Activated T-helper 2 cell treated with anti-CD3 and anti-CD28 coated beads, Interferon-gamma antibody, Interleukin-2, Interleukin-4, amounts not matched to agents 10 μg/mL and 5 μg/mL and 100 μg/mL, durations not matched to agents 14 hours and 24 hours and 36 hours (primary cell): ENCODE data around the gene PTPRN2. TPM values are rescaled to one million over a fixed set of nuclear protein-coding genes. Genes with fewer than 3 reads are reported as not detected.
"Not testable (repeated sequence)": the region's sequence is repeated elsewhere in the genome, so short reads cannot be mapped to it uniquely, and the experiment has no call there.

Source experiments
- DNase-seq: peaks from one replicate; pipeline ENCODE4 v3.0.0; 2021; ENCODE audit warnings: low spot score
- H3K27ac Mint-ChIP-seq: one replicate; pipeline ENCODE4 v1.8.0; 2021; ENCODE audit warnings: mixed read lengths
- H3K27me3 Mint-ChIP-seq: one replicate; pipeline ENCODE4 v1.8.0; 2021; ENCODE audit warnings: low read depth, mixed read lengths
- H3K36me3 Mint-ChIP-seq: one replicate; pipeline ENCODE4 v1.8.0; 2021; ENCODE audit warnings: low read depth, mixed read lengths
- H3K4me1 Mint-ChIP-seq: one replicate; pipeline ENCODE4 v1.8.0; 2021; ENCODE audit warnings: low read depth, mixed read lengths
- H3K4me3 Mint-ChIP-seq: one replicate; pipeline ENCODE4 v1.8.0; 2021; ENCODE audit warnings: low read depth, mild to moderate bottlenecking, moderate library complexity, mixed read lengths
- H3K9me3 Mint-ChIP-seq: one replicate; pipeline ENCODE4 v1.8.0; 2021; ENCODE audit warnings: mixed read lengths
- intact Hi-C: fragments of 100-400 bp; cut with micrococcal nuclease; formaldehyde crosslinking; loops from one replicate; pipeline ENCODE4 v1.15.1; 2023
- total RNA-seq: library from RNA; stranded (reverse); gene quantifications from 2 replicates; pipeline ENCODE4 v1.2.3, GENCODE V29; 2022

The PTPRN2 gene
- total RNA-seq, 1 donor from 2014 or later: 1.3 TPM

- Mint-ChIP-seq H3K4me3 (no peak overlapping the region), H3K9me3 (no peaks in the 10 kb centered on the region), H3K4me1 (peaks cover 4% of the 10 kb centered on the region), H3K27ac (no peak overlapping the region), H3K27me3 (no peaks in the 10 kb centered on the region), H3K36me3 (no peaks in the 10 kb centered on the region)
- no peak for DNase-seq
- intact Hi-C loops: no loop called here
These were observed 115.0 kb downstream of the PTPRN2 start for GRCh38 chr7:158472596-158472995.

DNA sequence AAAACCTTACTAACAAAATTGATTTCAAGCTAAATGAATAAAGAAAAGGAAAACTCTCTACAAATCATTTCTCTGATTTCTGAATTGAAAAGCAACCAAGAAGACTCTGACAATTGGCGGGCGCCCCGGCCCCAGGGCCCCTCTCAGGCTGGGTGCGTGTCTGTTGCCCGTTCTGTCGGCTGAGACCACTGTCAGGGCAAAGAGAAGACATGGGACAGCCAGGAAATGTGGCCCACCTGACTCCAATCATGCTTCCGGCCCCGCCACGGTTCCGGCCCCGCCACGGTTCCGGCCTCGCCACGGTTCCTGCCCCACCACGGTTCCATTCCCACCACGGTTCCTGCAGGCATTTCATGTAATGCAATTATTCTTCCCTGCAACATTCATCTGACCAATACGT, 115.9 kb downstream of the PTPRN2 start:
- Mint-ChIP-seq H3K9me3 (no peaks in the 10 kb centered on the region), H3K27me3 (no peaks in the 10 kb centered on the region), H3K4me1 (peaks cover 4% of the 10 kb centered on the region), H3K36me3 (no peaks in the 10 kb centered on the region), H3K27ac (no peak overlapping the region), H3K4me3 (no peak overlapping the region)
- intact Hi-C loops: no loop called here
- no peak for DNase-seq

GRCh38 chr7:158470336-158470735, 117.3 kb downstream of the PTPRN2 start:
- no peak for DNase-seq
- Mint-ChIP-seq H3K4me1 (peaks cover 4% of the 10 kb centered on the region), H3K27me3 (no peaks in the 10 kb centered on the region), H3K27ac (no peak overlapping the region), H3K4me3 (no peak overlapping the region), H3K36me3 (no peaks in the 10 kb centered on the region), H3K9me3 (no peaks in the 10 kb centered on the region)
- intact Hi-C loops: no loop called here

- Mint-ChIP-seq H3K4me1 (peaks cover 4% of the 10 kb centered on the region), H3K9me3 (no peaks in the 10 kb centered on the region)
These were observed 118.1 kb downstream of the PTPRN2 start for GRCh38 chr7:158469396-158470051.

GRCh38 chr7:158468700-158469296, 118.8 kb downstream of the PTPRN2 start:
- intact Hi-C loops: no loop called here
- Mint-ChIP-seq H3K4me3 (no peak overlapping the region), H3K27me3 (no peaks in the 10 kb centered on the region), H3K4me1 (peaks cover 4% of the 10 kb centered on the region), H3K36me3 (no peaks in the 10 kb centered on the region), H3K27ac (no peak overlapping the region), H3K9me3 (no peaks in the 10 kb centered on the region)
- no peak for DNase-seq

More at GRCh38 chr7:158469396-158470051, 118.1 kb downstream of the PTPRN2 start:
- no peak overlapping the region for H3K27ac Mint-ChIP-seq
- intact Hi-C loops: no loop called here
- DNase-seq: no peak
- no peaks in the 10 kb centered on the region for H3K36me3 Mint-ChIP-seq
- no peak overlapping the region for H3K4me3 Mint-ChIP-seq
- no peaks in the 10 kb centered on the region for H3K27me3 Mint-ChIP-seq

GRCh38 chr7:158468181-158468580, 119.4 kb downstream of the PTPRN2 start:
- no peak for DNase-seq
- no peaks in the 10 kb centered on the region for H3K27me3 Mint-ChIP-seq
- no peak overlapping the region for H3K27ac Mint-ChIP-seq
- H3K4me3 Mint-ChIP-seq: no peak overlapping the region
- peaks cover 2% of the 10 kb centered on the region for H3K4me1 Mint-ChIP-seq
- intact Hi-C loops: no loop called here
- peaks cover 4% of the 10 kb centered on the region for H3K9me3 Mint-ChIP-seq
- no peaks in the 10 kb centered on the region for H3K36me3 Mint-ChIP-seq

DNA sequence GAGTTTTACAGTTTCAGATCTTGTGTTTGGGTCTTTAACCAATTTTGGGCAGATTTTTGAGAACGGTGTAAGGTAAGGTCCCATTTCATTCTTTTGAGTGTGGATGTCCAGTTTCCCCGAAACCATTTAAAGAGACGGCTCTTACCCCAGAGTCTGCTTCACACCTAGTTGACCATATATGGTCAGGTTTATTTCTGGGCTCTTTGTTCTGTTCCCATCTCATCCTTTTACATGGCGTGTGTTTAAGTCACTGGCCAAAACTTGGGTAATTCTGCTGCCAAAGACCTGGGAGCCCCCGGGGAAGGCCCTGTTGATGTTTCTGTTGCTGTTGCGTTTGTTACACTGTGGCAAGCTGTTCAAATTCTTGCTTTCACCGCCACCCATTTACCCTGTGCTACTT, 120.1 kb downstream of the PTPRN2 start:
- no peak for DNase-seq
- Mint-ChIP-seq H3K27me3 (no peaks in the 10 kb centered on the region), H3K4me3 (no peak overlapping the region), H3K36me3 (no peaks in the 10 kb centered on the region), H3K9me3 (peaks cover 5% of the 10 kb centered on the region), H3K4me1 (no peaks in the 10 kb centered on the region), H3K27ac (no peak overlapping the region)
- intact Hi-C loops: no loop called here

DNA sequence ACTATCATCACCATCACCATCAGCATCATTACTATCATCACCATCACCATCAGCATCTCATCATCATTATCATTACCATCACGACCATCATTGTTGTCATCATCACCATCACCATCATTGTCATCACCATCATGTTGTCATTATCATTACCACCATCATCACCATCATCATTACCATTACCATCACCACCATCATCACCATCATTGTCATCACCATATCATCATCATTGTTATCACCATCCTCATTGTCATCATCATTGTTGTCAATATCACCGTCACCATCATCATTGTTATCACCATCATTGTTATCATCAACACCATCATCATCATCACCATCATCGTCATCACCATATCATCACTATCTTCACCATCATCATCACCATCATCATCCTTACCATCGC, 124.3 kb downstream of the PTPRN2 start:
- Mint-ChIP-seq H3K27ac (no peak overlapping the region), H3K36me3 (no peaks in the 10 kb centered on the region), H3K27me3 (no peaks in the 10 kb centered on the region), H3K4me3 (no peak overlapping the region), H3K9me3 (peaks cover 5% of the 10 kb centered on the region), H3K4me1 (no peaks in the 10 kb centered on the region)
- intact Hi-C loops: no loop called here
- no peak for DNase-seq

DNA sequence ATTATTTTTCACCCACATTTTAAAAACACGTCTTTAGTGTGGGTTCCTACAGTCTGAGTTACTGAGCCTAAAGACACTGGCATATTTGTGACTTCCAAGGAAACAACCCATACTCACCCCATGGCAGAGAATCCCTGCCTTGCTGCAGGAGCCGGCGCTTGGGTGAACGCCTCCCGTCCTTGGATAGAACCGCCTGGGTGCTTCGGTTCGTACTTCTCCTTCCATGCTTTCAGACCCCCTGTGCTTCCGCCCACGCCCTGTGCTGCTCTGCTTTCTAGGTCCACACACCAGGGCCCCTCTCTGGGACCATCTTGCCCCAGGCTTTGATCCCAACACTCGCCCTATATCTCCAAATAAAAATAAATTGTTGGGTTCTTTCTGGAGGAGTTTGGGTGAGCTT, 125.8 kb downstream of the PTPRN2 start:
- Mint-ChIP-seq H3K36me3 (no peaks in the 10 kb centered on the region), H3K4me1 (no peaks in the 10 kb centered on the region), H3K27me3 (no peaks in the 10 kb centered on the region), H3K4me3 (no peak overlapping the region), H3K9me3 (peaks cover 10% of the 10 kb centered on the region), H3K27ac (no peak overlapping the region)
- intact Hi-C loops: no loop called here
- DNase-seq: no peak

DNA sequence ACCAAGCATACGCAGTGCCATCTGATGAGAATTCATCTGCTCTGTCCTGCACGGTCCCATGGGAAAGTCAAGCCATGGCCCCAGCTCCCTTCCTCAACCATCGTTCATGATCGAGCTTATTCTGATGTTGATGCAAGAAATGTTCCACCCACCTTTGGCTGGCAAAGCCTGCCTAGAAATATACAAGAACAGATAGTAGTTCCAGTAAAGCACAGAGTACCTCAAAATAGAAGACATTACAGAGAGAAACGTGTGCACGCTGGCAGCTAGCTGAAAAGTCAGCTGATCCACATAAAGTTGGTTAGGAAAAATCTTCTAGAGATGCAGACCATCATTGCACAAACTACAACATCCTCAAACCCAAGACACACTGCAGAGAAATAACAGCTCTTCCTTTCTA, 127.0 kb downstream of the PTPRN2 start:
- H3K9me3 Mint-ChIP-seq: peaks cover 19% of the 10 kb centered on the region
- no peak for DNase-seq
- no peak overlapping the region for H3K27ac Mint-ChIP-seq
- H3K27me3 Mint-ChIP-seq: no peaks in the 10 kb centered on the region
- no peaks in the 10 kb centered on the region for H3K36me3 Mint-ChIP-seq
- H3K4me1 Mint-ChIP-seq: no peaks in the 10 kb centered on the region
- intact Hi-C loops: no loop called here
- H3K4me3 Mint-ChIP-seq: no peak overlapping the region

DNA sequence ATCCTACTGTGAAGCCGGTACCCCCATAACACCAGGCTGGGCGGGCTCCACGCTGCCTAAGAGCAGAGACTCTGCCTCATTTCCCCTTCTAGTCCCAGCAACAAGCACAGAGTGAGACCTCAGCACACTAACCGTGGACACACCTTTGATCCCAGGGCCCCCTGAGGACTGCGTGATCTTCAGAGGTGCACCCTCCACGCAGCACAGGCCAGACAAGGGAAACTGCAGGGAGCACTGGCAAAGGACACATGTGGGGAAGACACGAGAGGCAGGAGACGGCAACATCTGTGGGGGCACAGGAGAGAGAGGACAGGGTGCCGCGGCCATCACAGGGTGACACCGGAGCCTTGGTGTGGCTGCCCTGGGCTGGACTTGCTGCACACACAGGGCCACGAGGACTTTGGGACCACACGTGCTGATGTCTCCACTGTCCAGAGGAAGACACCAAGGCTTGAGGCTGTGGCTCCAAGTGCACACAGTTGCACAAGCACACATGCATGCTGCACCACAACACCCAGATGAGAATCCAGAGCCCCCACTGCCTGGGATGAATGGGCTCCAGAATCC, 128.8 kb downstream of the PTPRN2 start:
- Mint-ChIP-seq H3K4me3 (no peak overlapping the region), H3K9me3 (peaks cover 27% of the 10 kb centered on the region), H3K27ac (no peak overlapping the region), H3K36me3 (no peaks in the 10 kb centered on the region), H3K27me3 (no peaks in the 10 kb centered on the region), H3K4me1 (no peaks in the 10 kb centered on the region)
- intact Hi-C loops: no loop called here
- no peak for DNase-seq

DNA sequence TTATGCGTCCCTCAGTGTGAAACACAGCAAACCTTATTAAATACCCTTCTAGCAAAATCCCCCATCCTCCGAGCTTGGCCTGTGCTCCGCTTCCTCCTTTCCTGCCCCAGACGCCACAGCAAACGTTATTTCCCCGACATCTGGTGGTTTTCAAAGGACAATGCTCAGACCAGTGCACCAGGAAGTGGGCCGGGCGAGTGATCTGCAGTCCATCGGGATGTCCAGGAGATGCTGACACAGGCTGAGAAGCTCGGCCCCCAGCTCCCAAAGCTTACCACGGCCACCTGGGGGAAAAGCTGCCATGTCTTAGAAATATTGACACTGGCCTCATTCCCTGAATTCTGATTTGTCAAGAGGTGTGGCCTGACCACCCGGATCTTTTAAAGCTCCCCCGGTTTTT, 129.5 kb downstream of the PTPRN2 start:
- intact Hi-C loops: no loop called here
- Mint-ChIP-seq H3K27ac (no peak overlapping the region), H3K9me3 (peaks cover 25% of the 10 kb centered on the region), H3K36me3 (no peaks in the 10 kb centered on the region), H3K4me1 (no peaks in the 10 kb centered on the region), H3K4me3 (no peak overlapping the region), H3K27me3 (no peaks in the 10 kb centered on the region)
- no peak for DNase-seq

DNA sequence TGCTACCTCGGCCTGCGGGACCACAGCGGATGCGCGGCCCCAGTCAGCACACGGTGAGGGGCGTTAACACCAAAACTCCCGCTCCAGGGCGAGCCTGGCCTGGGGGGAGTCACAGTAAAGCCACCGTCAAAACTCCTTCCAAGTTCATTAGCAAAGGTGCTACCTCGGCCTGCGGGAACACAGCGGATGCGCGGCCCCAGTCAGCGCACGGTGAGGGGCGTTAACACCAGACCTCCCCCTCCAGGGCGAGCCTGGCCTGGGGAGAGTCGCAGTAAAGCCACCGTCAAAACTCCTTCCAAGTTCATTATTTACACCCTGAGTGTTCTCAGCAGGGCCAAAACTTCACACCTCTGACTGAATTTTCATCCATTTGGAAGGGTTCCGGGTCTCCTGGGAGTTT, 130.0 kb downstream of the PTPRN2 start:
- H3K36me3 Mint-ChIP-seq, H3K4me3 Mint-ChIP-seq, H3K27ac Mint-ChIP-seq, H3K27me3 Mint-ChIP-seq, intact Hi-C loops, H3K4me1 Mint-ChIP-seq, DNase-seq: not testable (repeated sequence)
- peaks cover 25% of the 10 kb centered on the region for H3K9me3 Mint-ChIP-seq
